GM19395 (cell line): Measurements from ENCODE around the gene DCHS1.

ENCODE experiments used
- ATAC-seq: cut with Tn5 transposase; IDR thresholded peaks from one replicate; pipeline ENCODE4 v1.9.1; 2021; ENCODE audit warnings: mild to moderate bottlenecking, moderate library complexity; ENCODE audit not compliant: unreplicated experiment

DCHS1 gene

GRCh38 chr11:6613496-6613895 is 42.1 kb downstream of the DCHS1 start:
- no peak for ATAC-seq

- peak; percentile 87 for ATAC-seq
These were observed 43.2 kb downstream of the DCHS1 start, which contains the start of gene TAF10 for GRCh38 chr11:6612213-6613041. Gene TAF10, minus strand, starts transcription at chr11:6612216. Its CDS starts 27 bp downstream, at chr11:6612189.

- peak; percentile 14 for ATAC-seq
These were observed 43.7 kb downstream of the DCHS1 start for GRCh38 chr11:6611963-6612212.

- peak; percentile 3 for ATAC-seq
These were observed 44.3 kb downstream of the DCHS1 start for GRCh38 chr11:6611092-6611962.

GRCh38 chr11:6610591-6610990 is 45.0 kb downstream of the DCHS1 start:
- ATAC-seq: no peak

- no peak for ATAC-seq
These were observed 46.0 kb downstream of the DCHS1 start for GRCh38 chr11:6609502-6610015.

GRCh38 chr11:6608726-6609501 is 46.7 kb downstream of the DCHS1 start:
- no peak for ATAC-seq

- no peak for ATAC-seq
These were observed 47.6 kb downstream of the DCHS1 start for GRCh38 chr11:6608011-6608410.

GRCh38 chr11:6607190-6607795 is 48.3 kb downstream of the DCHS1 start:
- no peak for ATAC-seq

GRCh38 chr11:6606471-6607189 is 49.0 kb downstream of the DCHS1 start:
- peak; percentile 39 for ATAC-seq

- ATAC-seq: no peak
These were observed 50.8 kb downstream of the DCHS1 start for GRCh38 chr11:6604790-6605189.

GRCh38 chr11:6604081-6604626 is 51.5 kb downstream of the DCHS1 start:
- peak; percentile 47 for ATAC-seq

- ATAC-seq: peak; percentile 71
These were observed 52.1 kb downstream of the DCHS1 start, which contains the start of the genes ILK and RRP8 for GRCh38 chr11:6603287-6604080. Gene ILK, plus strand, starts transcription at chr11:6603774. Its CDS starts 498 bp downstream, at chr11:6604272. Gene RRP8, minus strand, starts transcription at chr11:6603616. Its CDS starts 114 bp downstream, at chr11:6603502.

GRCh38 chr11:6602096-6602940 is 53.3 kb downstream of the DCHS1 start:
- no peak for ATAC-seq

GRCh38 chr11:6601041-6601461 is 54.6 kb downstream of the DCHS1 start:
- ATAC-seq: no peak

- ATAC-seq: no peak
These were observed 55.7 kb downstream of the DCHS1 start for GRCh38 chr11:6599881-6600390.

- ATAC-seq: no peak
These were observed 56.2 kb downstream of the DCHS1 start for GRCh38 chr11:6599449-6599848.
